Measurements from ENCODE around the gene GLUD1. TPM values are rescaled to one million over a fixed set of nuclear protein-coding genes. Genes with fewer than 3 reads are reported as not detected.
"Not testable (repeated sequence)": the region's sequence is repeated elsewhere in the genome, so short reads cannot be mapped to it uniquely, and the experiment has no call there.

GLUD1 gene
- total and polyA plus RNA-seq, 2 experiments from 2014 or later, result 81.8 to 193 TPM

DNA sequence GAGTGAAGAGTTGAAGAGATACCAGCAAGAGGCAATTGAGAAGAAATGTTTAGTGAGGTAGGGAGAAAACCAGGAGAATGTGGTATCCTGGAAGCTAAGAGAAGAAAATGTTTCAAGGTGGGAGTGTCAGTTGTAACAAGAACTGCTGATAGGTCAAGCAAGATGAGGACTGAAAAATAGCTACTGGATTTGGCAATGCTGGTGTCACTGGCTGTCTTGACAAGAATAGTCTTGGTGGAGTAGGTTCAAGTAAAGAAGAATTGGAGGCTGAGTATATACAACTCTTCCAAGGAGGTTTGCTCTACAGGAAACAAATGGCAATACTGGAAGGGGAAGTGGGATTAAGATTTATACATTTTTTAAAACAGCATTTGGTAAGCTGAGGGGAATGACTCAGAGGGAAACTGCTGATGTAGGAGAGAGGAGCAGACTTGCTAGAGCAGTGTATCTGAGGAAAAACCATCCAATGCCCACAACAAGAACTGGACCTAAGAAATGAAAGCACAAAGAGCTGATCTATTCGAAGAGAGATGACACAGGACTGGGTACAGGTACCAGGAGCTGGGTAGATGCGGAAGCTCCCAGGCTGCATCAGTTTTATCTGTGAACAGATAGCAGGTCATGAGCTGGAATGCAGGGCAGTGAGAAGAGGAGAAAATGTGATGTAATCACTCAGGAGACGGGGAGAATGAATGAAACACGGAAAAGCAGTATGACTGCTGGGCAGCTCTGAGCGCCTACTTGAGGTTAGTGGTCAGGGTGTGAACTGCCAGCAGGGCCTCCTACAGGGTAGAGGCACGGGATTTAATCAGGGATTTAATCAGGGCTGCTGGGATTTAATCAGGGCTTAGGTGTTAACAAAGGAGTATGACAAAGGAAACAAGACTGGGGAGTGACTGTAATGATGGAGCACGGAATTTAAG is 40.0 kb downstream of the GLUD1 start:
- DNase-seq (ENCODE audit: low read depth in 1 of 2, low spot score in 1 of 2), result peak in 1 of 2 donors; percentile 72
- Histone ChIP-seq H3K4me1 (ENCODE audit: low read depth) (peaks cover 14% of the 10 kb centered on the region), H3K4me3 (no peak overlapping the region), H3K27me3 (no peaks in the 10 kb centered on the region), H3K36me3 (peaks cover 51% of the 10 kb centered on the region), H3K27ac (peak overlapping the region; percentile 18), H3K9me3 (ENCODE audit: low read depth) (no peaks in the 10 kb centered on the region)
- TF ChIP-seq, protein P1, sequence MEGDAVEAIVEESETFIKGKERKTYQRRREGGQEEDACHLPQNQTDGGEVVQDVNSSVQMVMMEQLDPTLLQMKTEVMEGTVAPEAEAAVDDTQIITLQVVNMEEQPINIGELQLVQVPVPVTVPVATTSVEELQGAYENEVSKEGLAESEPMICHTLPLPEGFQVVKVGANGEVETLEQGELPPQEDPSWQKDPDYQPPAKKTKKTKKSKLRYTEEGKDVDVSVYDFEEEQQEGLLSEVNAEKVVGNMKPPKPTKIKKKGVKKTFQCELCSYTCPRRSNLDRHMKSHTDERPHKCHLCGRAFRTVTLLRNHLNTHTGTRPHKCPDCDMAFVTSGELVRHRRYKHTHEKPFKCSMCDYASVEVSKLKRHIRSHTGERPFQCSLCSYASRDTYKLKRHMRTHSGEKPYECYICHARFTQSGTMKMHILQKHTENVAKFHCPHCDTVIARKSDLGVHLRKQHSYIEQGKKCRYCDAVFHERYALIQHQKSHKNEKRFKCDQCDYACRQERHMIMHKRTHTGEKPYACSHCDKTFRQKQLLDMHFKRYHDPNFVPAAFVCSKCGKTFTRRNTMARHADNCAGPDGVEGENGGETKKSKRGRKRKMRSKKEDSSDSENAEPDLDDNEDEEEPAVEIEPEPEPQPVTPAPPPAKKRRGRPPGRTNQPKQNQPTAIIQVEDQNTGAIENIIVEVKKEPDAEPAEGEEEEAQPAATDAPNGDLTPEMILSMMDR (IDR thresholded peaks at IDR 0.05; ENCODE audit: low read depth, low read length), result peak; percentile 62

DNA sequence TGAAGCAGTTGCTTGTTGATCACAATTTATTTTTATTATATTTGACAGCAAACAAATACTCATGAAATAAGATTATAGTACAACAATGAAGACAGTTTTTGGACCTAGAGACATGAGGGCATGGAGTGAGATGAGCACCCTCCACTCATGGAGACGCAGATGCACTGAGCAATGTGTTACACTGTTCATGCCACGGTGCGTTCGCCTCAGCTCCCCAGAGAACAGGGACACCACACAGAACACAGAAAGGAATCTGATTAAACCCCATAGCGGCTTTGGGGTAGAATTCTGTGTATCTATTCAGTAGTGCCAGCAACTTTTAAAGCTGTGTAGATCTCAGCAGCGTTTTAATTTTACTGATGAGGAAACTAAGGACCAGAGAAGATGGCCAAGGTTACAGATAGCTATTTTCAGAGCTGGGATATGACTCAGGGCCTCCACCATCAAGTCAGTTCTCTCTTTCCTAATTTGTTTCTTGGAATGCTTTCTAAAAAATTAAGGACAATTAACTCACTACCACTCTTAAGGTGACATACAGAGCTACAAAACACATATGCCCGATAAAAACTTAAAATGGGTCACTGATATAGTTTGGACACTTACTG is 41.0 kb downstream of the GLUD1 start:
- DNase-seq (ENCODE audit: low read depth in 1 of 2, low spot score in 1 of 2), result no peak
- TF ChIP-seq, protein P1 (IDR thresholded peaks at IDR 0.05; ENCODE audit: low read depth, low read length), result no peak
- no peaks in the 10 kb centered on the region for H3K27me3 ChIP-seq
- H3K36me3 ChIP-seq, result peaks cover 47% of the 10 kb centered on the region
- no peak overlapping the region for H3K4me3 ChIP-seq
- no peaks in the 10 kb centered on the region for H3K9me3 ChIP-seq (ENCODE audit: low read depth)
- H3K27ac ChIP-seq, result peak overlapping the region; percentile 18
- H3K4me1 ChIP-seq (ENCODE audit: low read depth), result peaks cover 14% of the 10 kb centered on the region

DNA sequence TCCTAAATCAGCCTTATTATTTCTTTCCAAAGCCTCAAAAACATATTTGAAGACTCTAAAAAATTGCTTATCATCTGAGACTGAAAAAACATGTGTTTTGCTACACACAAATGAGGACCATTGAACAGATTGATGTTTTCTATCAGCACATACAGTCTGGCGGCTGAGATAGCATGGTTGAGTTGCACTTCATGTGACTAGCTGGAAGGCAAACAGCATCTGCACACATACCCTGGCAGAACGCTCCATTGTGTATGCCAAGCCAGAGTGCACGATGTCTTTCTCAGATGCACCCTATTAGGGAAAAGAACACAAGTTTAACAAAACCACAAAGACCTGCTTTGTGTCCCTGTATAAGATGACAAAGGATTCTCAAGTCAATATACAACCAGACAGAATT is 41.5 kb downstream of the GLUD1 start:
- H3K27ac ChIP-seq, result no peak overlapping the region
- H3K4me3 ChIP-seq, result no peak overlapping the region
- TF ChIP-seq, protein P1 (IDR thresholded peaks at IDR 0.05; ENCODE audit: low read depth, low read length), result no peak
- H3K36me3 ChIP-seq, result peaks cover 42% of the 10 kb centered on the region
- peaks cover 14% of the 10 kb centered on the region for H3K4me1 ChIP-seq (ENCODE audit: low read depth)
- DNase-seq (ENCODE audit: low read depth in 1 of 2, low spot score in 1 of 2), result peak in 1 of 2 donors; percentile 8
- no peaks in the 10 kb centered on the region for H3K9me3 ChIP-seq (ENCODE audit: low read depth)
- H3K27me3 ChIP-seq, result no peaks in the 10 kb centered on the region

DNA sequence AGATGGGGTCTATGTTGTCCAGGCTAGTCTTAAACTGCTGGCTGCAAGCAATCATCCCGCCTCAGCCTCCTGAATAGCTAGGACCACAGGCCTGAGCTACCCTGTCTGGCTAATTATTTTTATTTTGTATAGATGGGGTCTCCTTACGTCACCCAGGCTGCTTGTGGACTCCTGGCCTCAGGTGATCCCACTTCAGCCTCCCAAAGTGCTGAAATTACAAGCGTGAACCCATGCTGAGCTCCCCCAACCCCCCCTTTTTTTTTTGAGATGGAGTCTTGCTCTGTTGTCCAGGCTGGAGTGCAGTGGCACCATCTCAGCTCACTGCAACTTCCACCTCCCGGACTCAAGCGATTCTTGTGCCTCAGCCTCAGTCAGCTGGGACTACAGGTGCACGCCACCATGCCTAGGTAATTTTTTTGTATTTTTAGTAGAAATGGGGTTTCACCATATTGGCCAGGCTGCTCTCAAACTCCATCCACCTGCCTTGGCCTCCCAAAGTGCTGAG is 49.2 kb downstream of the GLUD1 start:
- TF ChIP-seq, protein P1 (IDR thresholded peaks at IDR 0.05; ENCODE audit: low read depth, low read length), result no peak
- no peak for DNase-seq (ENCODE audit: low read depth in 1 of 2, low spot score in 1 of 2)
- Histone ChIP-seq H3K9me3 (ENCODE audit: low read depth) (no peaks in the 10 kb centered on the region), H3K27me3 (no peaks in the 10 kb centered on the region), H3K27ac (no peak overlapping the region), H3K4me1 (ENCODE audit: low read depth) (no peaks in the 10 kb centered on the region), H3K4me3 (no peak overlapping the region), H3K36me3 (peaks cover 12% of the 10 kb centered on the region)

DNA sequence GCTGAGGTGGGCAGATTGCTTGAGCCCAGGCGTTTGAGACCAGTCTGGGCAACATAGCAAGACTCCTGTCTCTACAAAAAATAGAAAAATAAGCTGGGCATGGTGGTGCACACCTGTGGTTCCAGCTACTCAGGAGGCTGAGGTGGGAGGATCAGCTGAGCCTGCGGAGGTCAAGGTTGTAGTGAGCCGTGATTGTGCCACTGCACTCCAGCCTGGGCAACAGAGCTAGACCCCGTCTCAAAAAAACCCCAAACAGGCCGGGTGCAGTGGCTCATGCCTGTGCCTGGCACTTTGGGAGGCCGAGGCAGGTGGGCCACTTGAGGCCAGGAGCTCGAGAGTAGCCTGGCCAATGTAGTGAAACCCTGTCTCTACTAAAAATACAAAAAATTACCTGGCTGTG is 51.1 kb downstream of the GLUD1 start:
- H3K36me3 ChIP-seq; H3K4me1 ChIP-seq (ENCODE audit: low read depth): not testable (repeated sequence)

DNA sequence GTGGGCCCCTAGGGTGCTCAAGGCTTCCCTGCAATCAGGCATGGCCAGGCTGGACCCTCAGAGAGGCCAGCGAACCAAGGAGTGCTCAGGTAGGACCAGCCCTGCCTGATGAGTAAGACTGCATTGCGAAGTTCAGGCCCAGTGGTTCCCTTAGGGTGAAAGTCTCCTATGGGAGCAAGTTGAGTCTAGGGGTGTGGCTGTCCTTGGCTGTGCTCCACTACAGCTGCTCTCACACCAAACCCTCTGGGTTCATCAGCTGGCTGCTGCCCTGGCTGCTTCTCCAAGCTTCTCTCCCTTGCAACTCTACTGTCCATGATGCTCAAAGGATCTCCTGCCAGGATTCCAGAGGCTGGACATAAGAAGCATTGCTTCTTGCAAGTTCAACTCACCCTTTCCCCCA is 55.9 kb downstream of the GLUD1 start:
- H3K4me3 ChIP-seq, result no peak overlapping the region
- no peaks in the 10 kb centered on the region for H3K9me3 ChIP-seq (ENCODE audit: low read depth)
- peak in 1 of 2 donors; percentile 5 for DNase-seq (ENCODE audit: low read depth in 1 of 2, low spot score in 1 of 2)
- TF ChIP-seq, protein P1 (IDR thresholded peaks at IDR 0.05; ENCODE audit: low read depth, low read length), result no peak
- no peaks in the 10 kb centered on the region for H3K4me1 ChIP-seq (ENCODE audit: low read depth)
- H3K27me3 ChIP-seq, result no peaks in the 10 kb centered on the region
- H3K27ac ChIP-seq, result no peak overlapping the region
- H3K36me3 ChIP-seq, result no peaks in the 10 kb centered on the region

More for the DNA sequence above, 51.1 kb downstream of the GLUD1 start:
- not testable (repeated sequence) for H3K9me3 ChIP-seq (ENCODE audit: low read depth); H3K4me3 ChIP-seq; DNase-seq (ENCODE audit: low read depth in 1 of 2, low spot score in 1 of 2); H3K27ac ChIP-seq; H3K27me3 ChIP-seq
